Activated CD8-positive, alpha-beta T cell treated with anti-CD3 and anti-CD28 coated beads for 36 hours (primary cell): Measurements from ENCODE around the gene HIBADH. TPM values are rescaled to one million over a fixed set of nuclear protein-coding genes. Genes with fewer than 3 reads are reported as not detected.

Experiments
- ATAC-seq: fragments of 200-7000 bp; cut with Tn5 transposase; one replicate; pipeline ENCODE4 v1.10.0; 2021; ENCODE audit warnings: mild to moderate bottlenecking, moderate library complexity
- CTCF ChIA-PET: fragments of 350-600 bp; sonication (Branson Sonifier 250); formaldehyde crosslinking; loops from one replicate; lab custom pipeline; 2021; ENCODE audit warnings: antibody characterized with exemption; lab: Charles Lee
- POLR2A ChIA-PET: fragments of 350-600 bp; sonication (Branson Sonifier 250); formaldehyde crosslinking; loops from one replicate; lab custom pipeline; 2021; ENCODE audit warnings: antibody characterized with exemption; lab: Charles Lee
- DNase-seq: peaks from one replicate; pipeline ENCODE4 v3.0.0-alpha.2; 2020
- H3K27ac Mint-ChIP-seq: one replicate; pipeline ENCODE4 v1.8.0; 2021; ENCODE audit warnings: mild to moderate bottlenecking, mixed read lengths
- H3K27me3 Mint-ChIP-seq: one replicate; pipeline ENCODE4 v1.8.0; 2021; ENCODE audit warnings: mixed read lengths
- H3K36me3 Mint-ChIP-seq: one replicate; pipeline ENCODE4 v1.8.0; 2021; ENCODE audit warnings: low read depth, mixed read lengths
- H3K4me1 Mint-ChIP-seq: one replicate; pipeline ENCODE4 v1.8.0; 2021; ENCODE audit warnings: low read depth, mixed read lengths
- H3K4me3 Mint-ChIP-seq: one replicate; pipeline ENCODE4 v1.8.0; 2021; ENCODE audit warnings: mild to moderate bottlenecking, moderate library complexity, mixed read lengths
- H3K9me3 Mint-ChIP-seq: one replicate; pipeline ENCODE4 v1.8.0; 2021; ENCODE audit warnings: mixed read lengths
- intact Hi-C: fragments of 100-400 bp; cut with micrococcal nuclease; formaldehyde crosslinking; loops from one replicate; pipeline ENCODE4 v1.10.0; 2022
- total RNA-seq, 2 experiments: library from RNA; stranded (reverse); gene quantifications; one replicate each; pipeline ENCODE4 v1.2.3, GENCODE V29; 2021
- TF ChIP-seq, protein P1 (sequence below): fragments of 200-600 bp; IDR thresholded peaks from one replicate; pipeline ENCODE4 v1.8.0; 2022; ENCODE audit warnings: antibody characterized with exemption, mild to moderate bottlenecking

The HIBADH gene
- total RNA-seq, 2 experiments from 2014 or later: 20.7 to 20.9 TPM

DNA sequence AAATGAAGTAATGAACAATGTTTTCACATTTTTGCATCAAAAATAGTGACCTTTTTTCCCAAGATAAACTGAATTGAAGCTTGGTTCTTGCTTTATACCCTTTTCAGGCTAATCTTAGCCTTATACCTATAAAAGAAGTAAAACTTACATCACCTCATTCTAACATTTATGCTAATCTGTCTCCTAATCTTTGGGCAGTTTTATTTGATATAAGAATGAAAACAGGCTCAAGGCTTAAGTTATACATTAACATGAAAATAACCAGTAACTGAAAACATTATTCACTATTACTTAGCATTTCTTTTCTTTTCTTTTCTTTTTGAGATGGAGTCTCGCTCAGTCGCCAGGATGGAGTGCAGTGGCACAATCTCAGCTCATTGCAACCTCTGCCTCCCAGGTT is 113.1 kb downstream of the HIBADH start:
- no peak for ATAC-seq
- Mint-ChIP-seq H3K4me3 (no peak overlapping the region), H3K27me3 (no peaks in the 10 kb centered on the region), H3K9me3 (no peaks in the 10 kb centered on the region), H3K36me3 (no peaks in the 10 kb centered on the region), H3K4me1 (no peaks in the 10 kb centered on the region), H3K27ac (no peak overlapping the region)
- ChIA-PET CTCF (interaction anchor here (0.8 to 1.0 kb wide), 2 partner anchors 44 to 353 kb away, joined by 3 read pairs; no protein-coding TSS in a partner anchor), POLR2A (no interaction called here)
- no peak for DNase-seq
- TF ChIP-seq, protein P1, sequence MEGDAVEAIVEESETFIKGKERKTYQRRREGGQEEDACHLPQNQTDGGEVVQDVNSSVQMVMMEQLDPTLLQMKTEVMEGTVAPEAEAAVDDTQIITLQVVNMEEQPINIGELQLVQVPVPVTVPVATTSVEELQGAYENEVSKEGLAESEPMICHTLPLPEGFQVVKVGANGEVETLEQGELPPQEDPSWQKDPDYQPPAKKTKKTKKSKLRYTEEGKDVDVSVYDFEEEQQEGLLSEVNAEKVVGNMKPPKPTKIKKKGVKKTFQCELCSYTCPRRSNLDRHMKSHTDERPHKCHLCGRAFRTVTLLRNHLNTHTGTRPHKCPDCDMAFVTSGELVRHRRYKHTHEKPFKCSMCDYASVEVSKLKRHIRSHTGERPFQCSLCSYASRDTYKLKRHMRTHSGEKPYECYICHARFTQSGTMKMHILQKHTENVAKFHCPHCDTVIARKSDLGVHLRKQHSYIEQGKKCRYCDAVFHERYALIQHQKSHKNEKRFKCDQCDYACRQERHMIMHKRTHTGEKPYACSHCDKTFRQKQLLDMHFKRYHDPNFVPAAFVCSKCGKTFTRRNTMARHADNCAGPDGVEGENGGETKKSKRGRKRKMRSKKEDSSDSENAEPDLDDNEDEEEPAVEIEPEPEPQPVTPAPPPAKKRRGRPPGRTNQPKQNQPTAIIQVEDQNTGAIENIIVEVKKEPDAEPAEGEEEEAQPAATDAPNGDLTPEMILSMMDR: no peak
- intact Hi-C loops: no loop called here

DNA sequence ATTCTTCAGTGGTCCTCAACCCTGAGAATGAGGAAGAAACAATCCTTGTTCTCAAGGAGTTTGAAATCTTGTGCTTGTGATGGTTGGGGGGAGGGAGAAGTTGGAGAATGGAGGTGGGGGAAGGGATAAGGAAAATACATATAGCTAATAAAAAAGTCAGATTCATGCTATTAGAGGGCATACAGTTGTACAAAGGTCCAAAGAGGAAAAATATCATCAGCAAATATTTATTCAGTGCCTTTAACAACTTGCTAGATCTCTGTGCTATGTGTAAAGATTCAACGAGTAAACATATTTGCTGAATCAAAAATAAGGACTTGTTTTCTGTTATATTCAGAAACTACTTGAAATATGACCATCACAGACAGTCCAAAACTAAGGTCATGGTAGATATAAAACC is 114.4 kb downstream of the HIBADH start:
- Mint-ChIP-seq H3K27ac (no peak overlapping the region), H3K4me3 (no peak overlapping the region), H3K27me3 (no peaks in the 10 kb centered on the region), H3K9me3 (no peaks in the 10 kb centered on the region), H3K4me1 (no peaks in the 10 kb centered on the region), H3K36me3 (no peaks in the 10 kb centered on the region)
- TF ChIP-seq, protein P1: no peak
- ChIA-PET CTCF (no interaction called here), POLR2A (no interaction called here)
- no peak for ATAC-seq
- no peak for DNase-seq
- intact Hi-C loops: no loop called here

DNA sequence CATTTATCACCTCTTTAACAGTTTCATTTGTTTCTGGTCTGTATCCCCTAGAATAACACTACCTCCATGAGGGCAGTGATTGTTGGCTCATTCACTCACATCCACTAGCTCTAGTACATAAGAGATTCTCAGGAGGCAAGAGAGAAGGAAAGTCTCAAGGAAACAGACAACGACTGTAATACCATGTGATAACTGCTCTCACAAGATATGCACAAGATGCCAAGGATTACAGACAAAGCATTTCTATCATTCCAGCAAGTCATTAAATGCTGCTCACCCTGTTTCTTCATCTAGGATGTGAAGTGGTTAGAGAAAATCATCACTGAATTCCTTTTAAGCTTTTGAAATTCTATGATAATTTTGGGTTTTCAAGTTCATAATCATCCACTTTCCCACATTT is 115.3 kb downstream of the HIBADH start:
- intact Hi-C loops: no loop called here
- no peak for ATAC-seq
- no peak for DNase-seq
- H3K9me3 Mint-ChIP-seq: no peaks in the 10 kb centered on the region
- no peak overlapping the region for H3K27ac Mint-ChIP-seq
- POLR2A ChIA-PET: interaction anchor here (0.7 kb wide), 1 partner anchor 453 kb away, joined by 3 read pairs; no protein-coding TSS in a partner anchor
- peaks cover 8% of the 10 kb centered on the region for H3K36me3 Mint-ChIP-seq
- TF ChIP-seq, protein P1: no peak
- H3K27me3 Mint-ChIP-seq: no peaks in the 10 kb centered on the region
- H3K4me1 Mint-ChIP-seq: no peaks in the 10 kb centered on the region
- H3K4me3 Mint-ChIP-seq: no peak overlapping the region
- CTCF ChIA-PET: no interaction called here

DNA sequence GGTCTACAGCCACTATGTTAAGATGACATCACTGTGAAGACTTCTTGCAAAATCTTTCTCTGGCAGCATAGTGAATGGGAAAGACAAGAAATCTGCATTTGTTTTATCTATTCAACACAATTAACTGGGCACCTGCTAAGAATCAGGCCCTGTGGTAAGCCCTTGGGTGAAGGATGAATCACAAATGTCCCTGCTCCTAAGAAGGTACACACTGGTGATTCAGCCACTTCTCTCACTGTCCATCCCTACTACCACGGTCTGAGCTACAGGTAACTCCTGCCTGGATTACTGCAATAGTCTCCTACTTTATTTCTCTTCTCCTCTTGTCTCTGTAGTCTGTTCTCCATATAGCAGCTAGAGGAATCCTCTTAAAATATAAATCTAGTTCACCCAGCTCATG is 116.1 kb downstream of the HIBADH start:
- H3K9me3 Mint-ChIP-seq: no peaks in the 10 kb centered on the region
- peaks cover 13% of the 10 kb centered on the region for H3K36me3 Mint-ChIP-seq
- TF ChIP-seq, protein P1: no peak
- ChIA-PET POLR2A (no interaction called here), CTCF (no interaction called here)
- no peaks in the 10 kb centered on the region for H3K27me3 Mint-ChIP-seq
- no peak overlapping the region for H3K27ac Mint-ChIP-seq
- H3K4me1 Mint-ChIP-seq: no peaks in the 10 kb centered on the region
- no peak overlapping the region for H3K4me3 Mint-ChIP-seq
- ATAC-seq (no peak), DNase-seq (no peak)
- intact Hi-C loops: no loop called here

DNA sequence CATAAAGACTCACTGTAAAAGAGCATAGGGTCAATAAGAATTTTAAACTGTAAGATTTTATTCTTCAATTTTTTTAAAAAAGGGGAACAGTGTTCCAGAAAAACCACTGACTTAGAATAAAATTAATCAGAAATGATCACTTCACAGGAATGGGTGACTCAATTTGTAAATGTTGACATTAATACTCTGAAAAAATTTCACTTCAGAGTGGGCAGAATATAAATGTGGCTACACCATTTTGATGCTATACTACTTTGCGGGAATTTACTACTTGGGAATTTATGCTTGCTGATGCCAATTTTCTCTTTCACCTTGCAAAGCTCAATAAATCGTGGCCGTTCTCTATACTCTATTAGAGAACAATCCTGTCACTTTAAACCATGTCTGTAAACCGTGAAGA is 126.9 kb downstream of the HIBADH start:
- Mint-ChIP-seq H3K27ac (no peak overlapping the region), H3K9me3 (no peaks in the 10 kb centered on the region), H3K4me3 (no peak overlapping the region), H3K27me3 (no peaks in the 10 kb centered on the region), H3K4me1 (no peaks in the 10 kb centered on the region), H3K36me3 (peaks cover 21% of the 10 kb centered on the region)
- intact Hi-C loops: no loop called here
- TF ChIP-seq, protein P1: no peak
- ChIA-PET CTCF (no interaction called here), POLR2A (no interaction called here)
- ATAC-seq (no peak), DNase-seq (no peak)
